ENCODE data around the gene DXO. TPM values are rescaled to one million over a fixed set of nuclear protein-coding genes. Genes with fewer than 3 reads are reported as not detected.
"Not testable (repeated sequence)": the region's sequence is repeated elsewhere in the genome, so short reads cannot be mapped to it uniquely, and the experiment has no call there.

Gene DXO
- total RNA-seq, 3 donors from 2014 or later, result 12.4 to 18.1 (median 15.8) TPM

GRCh38 chr6:31978831-31979230 is 6.9 kb upstream of the DXO start:
- ATAC-seq, result no peak
- Histone ChIP-seq H3K4me1 (ENCODE audit: low read depth) (no peaks in the 10 kb centered on the region), H3K4me3 (no peak overlapping the region), H3K9me3 (no peaks in the 10 kb centered on the region), H3K36me3 (ENCODE audit: low read depth) (no peaks in the 10 kb centered on the region)
- peak in 1 of 3 donors; percentile 3 for DNase-seq
- TF ChIP-seq CTCF (IDR thresholded peaks at IDR 0.05), result no peak
- intact Hi-C loops (cut with DNase I, micrococcal nuclease), result no loop called here

GRCh38 chr6:31977816-31978431 is 6.0 kb upstream of the DXO start:
- intact Hi-C loops (cut with DNase I, micrococcal nuclease), result no loop called here
- H3K4me3 ChIP-seq, result no peak overlapping the region
- peaks cover 4% of the 10 kb centered on the region for H3K4me1 ChIP-seq (ENCODE audit: low read depth)
- no peak for TF ChIP-seq CTCF (IDR thresholded peaks at IDR 0.05)
- no peaks in the 10 kb centered on the region for H3K36me3 ChIP-seq (ENCODE audit: low read depth)
- DNase-seq (no peak), ATAC-seq (no peak)
- H3K9me3 ChIP-seq, result no peaks in the 10 kb centered on the region

GRCh38 chr6:31976065-31976464 is 4.1 kb upstream of the DXO start:
- peaks cover 13% of the 10 kb centered on the region for H3K4me1 ChIP-seq (ENCODE audit: low read depth)
- H3K9me3 ChIP-seq; ATAC-seq; DNase-seq; intact Hi-C loops (cut with DNase I, micrococcal nuclease); H3K4me3 ChIP-seq; H3K36me3 ChIP-seq (ENCODE audit: low read depth): not testable (repeated sequence)

GRCh38 chr6:31972709-31973350 is 892 bp upstream of the DXO start:
- no peak for ATAC-seq

GRCh38 chr6:31971279-31971992 is 502 bp downstream of the DXO start:
- ATAC-seq (no peak), DNase-seq (peak in 1 of 3 donors; percentile 43)
- peaks cover 2% of the 10 kb centered on the region for H3K36me3 ChIP-seq (ENCODE audit: low read depth)

More at GRCh38 chr6:31972709-31973350, 892 bp upstream of the DXO start:
- Histone ChIP-seq H3K4me3 (peak overlapping the region; percentile 76), H3K4me1 (ENCODE audit: low read depth) (peaks cover 17% of the 10 kb centered on the region), H3K36me3 (ENCODE audit: low read depth) (peaks cover 2% of the 10 kb centered on the region), H3K9me3 (no peaks in the 10 kb centered on the region)
- DNase-seq, result no peak
- intact Hi-C loops (cut with DNase I, micrococcal nuclease), result no loop called here
- TF ChIP-seq CTCF (IDR thresholded peaks at IDR 0.05), result no peak

More at GRCh38 chr6:31971279-31971992, 502 bp downstream of the DXO start:
- TF ChIP-seq CTCF (IDR thresholded peaks at IDR 0.05), result no peak
- intact Hi-C loops (cut with DNase I, micrococcal nuclease), result no loop called here
- peaks cover 17% of the 10 kb centered on the region for H3K4me1 ChIP-seq (ENCODE audit: low read depth)
- peak overlapping the region; percentile 76 for H3K4me3 ChIP-seq
- H3K9me3 ChIP-seq, result no peaks in the 10 kb centered on the region

Data from mucosa of descending colon (tissue), 3 donors.